Gastroesophageal sphincter (tissue), 4 donors: ENCODE measurements around the gene STOX2. TPM values are rescaled to one million over a fixed set of nuclear protein-coding genes. Genes with fewer than 3 reads are reported as not detected.

Source experiments
- ATAC-seq: fragments of 150-250 bp; one replicate; pipeline ENCODE4 v1.9.1; 2016; ENCODE audit warnings: mild to moderate bottlenecking, moderate library complexity
- H3K27ac ChIP-seq, 4 donors: fragments of 200-600 bp; sonication (generic) in 3 of 4; 1 replicate in 3 of 4; 2 replicates in 1 of 4; pipeline ENCODE4 v1.5.1; 2016 to 2019
- H3K27me3 ChIP-seq: fragments of 200-600 bp; sonication (generic); one replicate; pipeline ENCODE4 v1.5.1; 2019
- H3K36me3 ChIP-seq, 2 donors: fragments of 200-600 bp; sonication (generic); one replicate each; pipeline ENCODE4 v1.5.1; 2019; ENCODE audit warnings: control low read depth in 1 of 2
- H3K4me1 ChIP-seq, 3 donors: fragments of 200-600 bp; sonication (generic); 1 replicate in 2 of 3; 2 replicates in 1 of 3; pipeline ENCODE4 v1.5.1; 2016 to 2019; ENCODE audit warnings: control low read depth in 2 of 3
- H3K4me3 ChIP-seq, 2 donors: fragments of 200-600 bp; sonication (generic); one replicate each; pipeline ENCODE4 v1.5.1; 2019; ENCODE audit warnings: mild to moderate bottlenecking in 1 of 2, moderate library complexity in 1 of 2
- H3K9me3 ChIP-seq, 3 donors: fragments of 200-600 bp; sonication (generic); one replicate each; pipeline ENCODE4 v1.5.1; 2017 to 2019; ENCODE audit warnings: control low read depth in 2 of 3
- EP300 ChIP-seq: sonication (generic); formaldehyde crosslinking; IDR thresholded peaks from one replicate; pipeline ENCODE4 v1.6.1; 2017; ENCODE audit warnings: antibody characterized with exemption, mild to moderate bottlenecking
- POLR2A ChIP-seq, 2 donors: fragments of 450-650 bp; IDR thresholded peaks; one replicate each; pipeline ENCODE4 v1.6.1; 2017; ENCODE audit warnings: antibody characterized with exemption in 2 of 2, mild to moderate bottlenecking in 2 of 2, moderate library complexity in 1 of 2
- POLR2AphosphoS5 ChIP-seq: sonication (generic); formaldehyde crosslinking; IDR thresholded peaks from one replicate; pipeline ENCODE4 v1.6.1; 2017; ENCODE audit warnings: antibody characterized with exemption
- WGBS, 2 donors: methylation state at CpG; one replicate each; pipeline ENCODE4 v1.1.5; 2018; ENCODE audit warnings: low coverage in 1 of 2; 5-methylcytosine and 5-hydroxymethylcytosine counted together
- total RNA-seq, 4 donors: library from RNA; depleted of rRNA; stranded (reverse); fragments of >200 nt; gene quantifications; one replicate each; pipeline ENCODE4 v1.1.0, GENCODE V29; 2016
- TF ChIP-seq, protein P1 (sequence below), 4 experiments: fragments of 200-600 bp in 2 of 4; fragments of 450-650 bp in 2 of 4; sonication (generic) in 1 of 4; IDR thresholded peaks; one replicate each; pipeline ENCODE4 v1.5.1; 2017 to 2019; ENCODE audit warnings: antibody characterized with exemption in 4 of 4, mild to moderate bottlenecking in 2 of 4, moderate library complexity in 2 of 4

STOX2 gene
- total RNA-seq, 4 donors from 2014 or later = 7.5 to 25.4 (median 11.2) TPM

GRCh38 chr4:183971929-183972490 lies 66.9 kb downstream of the STOX2 start:
- Histone ChIP-seq H3K36me3 (no peaks in the 10 kb centered on the region), H3K4me1 (no peaks in the 10 kb centered on the region), H3K27ac (no peak overlapping the region), H3K9me3 (peaks cover 0 to 30% (median 0%) of the 10 kb centered on the region in 3 donors), H3K4me3 (no peak overlapping the region), H3K27me3 (no peaks in the 10 kb centered on the region)
- TF ChIP-seq EP300 = no peak
- TF ChIP-seq, protein P1, sequence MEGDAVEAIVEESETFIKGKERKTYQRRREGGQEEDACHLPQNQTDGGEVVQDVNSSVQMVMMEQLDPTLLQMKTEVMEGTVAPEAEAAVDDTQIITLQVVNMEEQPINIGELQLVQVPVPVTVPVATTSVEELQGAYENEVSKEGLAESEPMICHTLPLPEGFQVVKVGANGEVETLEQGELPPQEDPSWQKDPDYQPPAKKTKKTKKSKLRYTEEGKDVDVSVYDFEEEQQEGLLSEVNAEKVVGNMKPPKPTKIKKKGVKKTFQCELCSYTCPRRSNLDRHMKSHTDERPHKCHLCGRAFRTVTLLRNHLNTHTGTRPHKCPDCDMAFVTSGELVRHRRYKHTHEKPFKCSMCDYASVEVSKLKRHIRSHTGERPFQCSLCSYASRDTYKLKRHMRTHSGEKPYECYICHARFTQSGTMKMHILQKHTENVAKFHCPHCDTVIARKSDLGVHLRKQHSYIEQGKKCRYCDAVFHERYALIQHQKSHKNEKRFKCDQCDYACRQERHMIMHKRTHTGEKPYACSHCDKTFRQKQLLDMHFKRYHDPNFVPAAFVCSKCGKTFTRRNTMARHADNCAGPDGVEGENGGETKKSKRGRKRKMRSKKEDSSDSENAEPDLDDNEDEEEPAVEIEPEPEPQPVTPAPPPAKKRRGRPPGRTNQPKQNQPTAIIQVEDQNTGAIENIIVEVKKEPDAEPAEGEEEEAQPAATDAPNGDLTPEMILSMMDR (IDR thresholded peaks at IDR 0.05) = no peak
- TF ChIP-seq POLR2AphosphoS5 = no peak
- no peak for TF ChIP-seq POLR2A (IDR thresholded peaks at IDR 0.05)
- WGBS, 2 donors = 69 to 82% methylated on average over 2 to 5 of the region's 9 CpGs
- ATAC-seq = no peak

- no peaks in the 10 kb centered on the region for H3K27me3 ChIP-seq
- no peak for ATAC-seq
- no peaks in the 10 kb centered on the region for H3K4me1 ChIP-seq
- H3K4me3 ChIP-seq = no peak overlapping the region
- H3K27ac ChIP-seq = no peak overlapping the region
- TF ChIP-seq EP300 (no peak), POLR2A (IDR thresholded peaks at IDR 0.05) (no peak), POLR2AphosphoS5 (no peak)
- TF ChIP-seq, protein P1 (IDR thresholded peaks at IDR 0.05) = no peak
- no peaks in the 10 kb centered on the region for H3K36me3 ChIP-seq
- peaks cover 0 to 34% (median 0%) of the 10 kb centered on the region in 3 donors for H3K9me3 ChIP-seq
Observed at GRCh38 chr4:183977707-183978106, 72.6 kb downstream of the STOX2 start.

GRCh38 chr4:183984566-183984965 lies 79.5 kb downstream of the STOX2 start:
- no peaks in the 10 kb centered on the region for H3K9me3 ChIP-seq
- no peak for TF ChIP-seq POLR2A (IDR thresholded peaks at IDR 0.05)
- WGBS, 2 donors = 82 to 94% methylated on average over 11 to 13 of the region's 13 CpGs
- H3K36me3 ChIP-seq = no peaks in the 10 kb centered on the region
- no peak overlapping the region for H3K4me3 ChIP-seq
- no peak overlapping the region for H3K27ac ChIP-seq
- ATAC-seq = no peak
- peaks cover 0 to 25% (median 5%) of the 10 kb centered on the region in 3 donors for H3K4me1 ChIP-seq
- H3K27me3 ChIP-seq = no peaks in the 10 kb centered on the region

- no peaks in the 10 kb centered on the region for H3K9me3 ChIP-seq
- H3K4me3 ChIP-seq = no peak overlapping the region
- H3K36me3 ChIP-seq = no peaks in the 10 kb centered on the region
- peaks cover 0 to 25% (median 5%) of the 10 kb centered on the region in 3 donors for H3K4me1 ChIP-seq
- no peak for ATAC-seq
- no peaks in the 10 kb centered on the region for H3K27me3 ChIP-seq
- no peak overlapping the region for H3K27ac ChIP-seq
- WGBS, 2 donors = 94 to 98% methylated on average over 5 of the region's 7 CpGs
- TF ChIP-seq POLR2AphosphoS5 = no peak
- TF ChIP-seq, protein P1 (IDR thresholded peaks at IDR 0.05) = no peak
Observed at GRCh38 chr4:183985786-183986185, 80.7 kb downstream of the STOX2 start.

DNA sequence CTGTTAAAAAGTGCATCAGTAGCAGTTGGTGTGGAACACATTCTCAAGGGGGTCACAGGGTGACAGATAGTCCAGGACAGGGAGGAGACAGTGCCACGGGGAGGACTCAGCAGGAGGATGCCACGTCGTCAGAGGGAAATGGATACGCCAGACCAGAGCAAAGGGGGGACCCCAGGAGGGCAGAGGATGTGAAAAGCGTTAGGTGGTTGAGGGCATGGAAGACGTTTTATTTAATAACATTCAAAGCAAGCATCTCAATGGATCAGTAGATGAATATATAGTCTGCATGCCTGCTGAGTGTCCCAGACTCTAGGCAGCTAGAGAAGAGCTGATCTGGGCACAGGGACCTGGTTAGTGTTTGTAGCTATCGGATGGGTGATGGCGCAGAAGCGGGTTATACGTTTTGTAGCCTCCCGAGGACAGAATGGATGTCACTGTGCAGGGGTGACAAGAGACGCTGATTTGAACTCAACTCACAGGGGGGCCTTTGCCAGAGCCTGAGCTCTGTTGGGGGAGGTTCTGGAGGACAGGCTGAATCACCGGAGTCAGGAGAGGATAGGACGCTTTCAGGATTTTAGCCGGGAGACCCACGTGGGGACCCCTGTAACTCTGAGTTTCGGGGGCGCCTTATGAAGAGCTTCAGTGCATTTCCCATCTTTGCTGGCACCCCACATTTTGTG lies 81.3 kb downstream of the STOX2 start:
- WGBS, 2 donors = 86 to 91% methylated on average over 8 to 14 of the region's 18 CpGs

More for the DNA sequence above, 81.3 kb downstream of the STOX2 start:
- H3K4me3 ChIP-seq = no peak overlapping the region
- no peaks in the 10 kb centered on the region for H3K27me3 ChIP-seq
- no peaks in the 10 kb centered on the region for H3K36me3 ChIP-seq
- H3K4me1 ChIP-seq = peaks cover 0 to 25% (median 5%) of the 10 kb centered on the region in 3 donors
- no peaks in the 10 kb centered on the region for H3K9me3 ChIP-seq
- ATAC-seq = no peak
- TF ChIP-seq EP300 = no peak
- TF ChIP-seq, protein P1 (IDR thresholded peaks at IDR 0.05) = no peak
- no peak overlapping the region for H3K27ac ChIP-seq
